ENCODE data around the gene COL6A5. TPM values are rescaled to one million over a fixed set of nuclear protein-coding genes. Genes with fewer than 3 reads are reported as not detected.

Gene COL6A5
- total RNA-seq, 1 experiment from 2014 or later = not detected

DNA sequence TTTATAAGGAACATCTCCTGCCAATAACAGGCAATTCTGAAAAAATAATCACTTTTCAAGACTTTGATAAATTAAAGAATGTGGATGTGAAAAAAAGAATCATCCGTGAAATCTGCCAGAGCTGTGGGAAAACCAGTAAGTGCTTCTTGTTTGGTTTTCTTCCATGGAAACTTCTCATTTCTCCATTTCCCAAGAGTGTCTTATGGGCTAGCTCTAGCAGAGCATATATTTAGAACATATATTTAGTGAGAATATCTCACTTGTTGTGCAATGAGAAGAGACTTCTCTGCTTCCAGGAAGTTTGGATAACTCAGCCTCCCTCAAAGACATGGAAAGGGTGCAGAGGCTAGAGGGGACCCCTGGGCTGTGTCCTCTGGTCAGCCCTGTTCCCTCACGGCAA is 49.9 kb downstream of the COL6A5 start:
- DNase-seq (ENCODE audit: low read depth, low spot score) (no peak), ATAC-seq (no peak)
- Histone ChIP-seq H3K27ac (ENCODE audit: low read depth, low read length) (no peak overlapping the region), H3K36me3 (ENCODE audit: control insufficient read depth in 1 of 2, insufficient read depth in 2 of 2, low read length in 2 of 2) (no peaks in the 10 kb centered on the region), H4K20me1 (ENCODE audit: insufficient read depth) (no peaks in the 10 kb centered on the region), H3K9me3 (ENCODE audit: control insufficient read depth in 1 of 2, insufficient read depth in 1 of 2, low read depth in 1 of 2, low read length in 2 of 2) (no peaks in the 10 kb centered on the region), H3K4me2 (ENCODE audit: low read length) (no peak overlapping the region), H3K4me3 (replicated peaks in 1 of 2; ENCODE audit: low read depth in 1 of 2, low read length in 2 of 2) (no peak overlapping the region), H3K27me3 (ENCODE audit: insufficient read depth, low read length) (peaks cover 13% of the 10 kb centered on the region), H2AFZ (ENCODE audit: low read depth, low read length, poor library complexity, severe bottlenecking) (no peak overlapping the region), H3K9ac (ENCODE audit: low read length) (no peak overlapping the region), H3K4me1 (ENCODE audit: control insufficient read depth in 1 of 2, insufficient read depth in 2 of 2, low read length in 2 of 2) (peaks cover 0 to 8% of the 10 kb centered on the region in 2 experiments; a peak in 1 of 4 replicates), H3K79me2 (ENCODE audit: insufficient read depth, low read length) (no peaks in the 10 kb centered on the region), H3K9me2 (ENCODE audit: insufficient read depth) (no peaks in the 10 kb centered on the region)
- no peak for TF ChIP-seq RAD21 (IDR thresholded peaks at IDR 0.05; ENCODE audit: low read depth)
- TF ChIP-seq REST (IDR thresholded peaks at IDR 0.05; ENCODE audit: low read depth) = no peak
- no peak for TF ChIP-seq CBX3 (IDR thresholded peaks at IDR 0.05; ENCODE audit: low read depth)
- no peak for TF ChIP-seq POLR2A (IDR thresholded peaks at IDR 0.05; ENCODE audit: borderline replicate concordance, extremely low read depth, insufficient read depth, insufficient read length)
- TF ChIP-seq YY1 (IDR thresholded peaks at IDR 0.05; ENCODE audit: extremely low read depth, insufficient replicate concordance, low read depth, low read length) = no peak
- TF ChIP-seq ZFX (IDR thresholded peaks at IDR 0.05) = no peak
- no peak for TF ChIP-seq EZH2phosphoT487 (IDR thresholded peaks at IDR 0.05; ENCODE audit: borderline replicate concordance)
- TF ChIP-seq TCF7L2 (IDR thresholded peaks at IDR 0.05; ENCODE audit: borderline replicate concordance, extremely low read depth, insufficient read depth, insufficient read length) = no peak
- TF ChIP-seq MAX (IDR thresholded peaks at IDR 0.05) = no peak
- TF ChIP-seq SIN3A (IDR thresholded peaks at IDR 0.05; ENCODE audit: low read depth) = no peak
- TF ChIP-seq JUND (IDR thresholded peaks at IDR 0.05) = no peak
- RAD21 ChIA-PET (ENCODE audit: low non-redundant PET in 1 of 2, low total read pairs in 2 of 2, uncharacterized antibody in 2 of 2, unreplicated experiment in 2 of 2) = no interaction called here
- CTCF ChIA-PET = no interaction called here
- POLR2A ChIA-PET = no interaction called here
- intact Hi-C loops (cut with micrococcal nuclease) = no loop called here
- no TSS peak for BruUV-seq (replicated peaks)
